22Rv1 (cell line): Measurements from ENCODE around the gene MESP1.
A peak's percentile ranks its signal among the peaks of the same experiment; 100 is the strongest.
"Not testable (repeated sequence)": the region's sequence is repeated elsewhere in the genome, so short reads cannot be mapped to it uniquely, and the experiment has no call there.

ENCODE experiments used
- H3K27ac ChIP-seq: fragments of 450-650 bp; 2 replicates; pipeline ENCODE4 v1.5.1; 2017
- CTCF ChIP-seq: fragments of 450-650 bp; IDR thresholded peaks from 2 replicates; pipeline ENCODE4 v1.5.1; 2017; ENCODE audit warnings: mild to moderate bottlenecking
- ZFX ChIP-seq: fragments of 450-650 bp; IDR thresholded peaks from 2 replicates; pipeline ENCODE4 v1.6.1; 2017; ENCODE audit warnings: antibody characterized with exemption, borderline replicate concordance

The MESP1 gene

GRCh38 chr15:89783861-89784685, 33.0 kb upstream of the MESP1 start:
- TF ChIP-seq CTCF, result no peak
- TF ChIP-seq ZFX, result no peak
- H3K27ac ChIP-seq, result 0 out of 2 replicates have a peak overlapping the region, but pooled peaks have one; percentile 48

GRCh38 chr15:89783111-89783860, 32.2 kb upstream of the MESP1 start:
- TF ChIP-seq ZFX, result no peak
- no peak for TF ChIP-seq CTCF

GRCh38 chr15:89782619-89782950, 31.5 kb upstream of the MESP1 start:
- not testable (repeated sequence) for H3K27ac ChIP-seq

More at GRCh38 chr15:89783111-89783860, 32.2 kb upstream of the MESP1 start:
- H3K27ac ChIP-seq, result no peak overlapping the region

- no peak overlapping the region for H3K27ac ChIP-seq
Observed at GRCh38 chr15:89781891-89782618, 31.0 kb upstream of the MESP1 start.

GRCh38 chr15:89781055-89781454, 30.0 kb upstream of the MESP1 start:
- H3K27ac ChIP-seq, result no peak overlapping the region
- TF ChIP-seq ZFX, result no peak
- TF ChIP-seq CTCF, result no peak

More at GRCh38 chr15:89781891-89782618, 31.0 kb upstream of the MESP1 start:
- TF ChIP-seq ZFX (no peak), CTCF (no peak)

- TF ChIP-seq CTCF, result no peak
- no peak for TF ChIP-seq ZFX
- H3K27ac ChIP-seq, result no peak overlapping the region
Observed at GRCh38 chr15:89780601-89781000, 29.6 kb upstream of the MESP1 start.

GRCh38 chr15:89778861-89779260, 27.8 kb upstream of the MESP1 start:
- TF ChIP-seq CTCF (no peak), ZFX (no peak)
- H3K27ac ChIP-seq, result no peak overlapping the region
